Measurements from ENCODE around the gene ELAVL1. TPM values are rescaled to one million over a fixed set of nuclear protein-coding genes. Genes with fewer than 3 reads are reported as not detected.
A peak's percentile ranks its signal among the peaks of the same experiment; 100 is the strongest.
"Not testable (repeated sequence)": the region's sequence is repeated elsewhere in the genome, so short reads cannot be mapped to it uniquely, and the experiment has no call there.

Gene ELAVL1
- total RNA-seq, 1 experiment from 2014 or later: 75.3 TPM

GRCh38 chr19:7970716-7971448, 34.6 kb downstream of the ELAVL1 start:
- peak; percentile 51 for DNase-seq (ENCODE audit: low read depth)

GRCh38 chr19:7969555-7969939, 35.9 kb downstream of the ELAVL1 start:
- DNase-seq (ENCODE audit: low read depth): no peak

- no peak for DNase-seq (ENCODE audit: low read depth)
Measured at GRCh38 chr19:7968796-7969554, 36.5 kb downstream of the ELAVL1 start.

GRCh38 chr19:7968008-7968795, 37.2 kb downstream of the ELAVL1 start:
- DNase-seq (ENCODE audit: low read depth): no peak

GRCh38 chr19:7965921-7966665, 39.3 kb downstream of the ELAVL1 start:
- DNase-seq (ENCODE audit: low read depth): no peak

GRCh38 chr19:7965259-7965841, 40.1 kb downstream of the ELAVL1 start:
- DNase-seq (ENCODE audit: low read depth): no peak

- DNase-seq (ENCODE audit: low read depth): no peak
Measured at GRCh38 chr19:7963566-7963965, 41.9 kb downstream of the ELAVL1 start.

GRCh38 chr19:7962644-7963268, 42.7 kb downstream of the ELAVL1 start:
- no peak for DNase-seq (ENCODE audit: low read depth)

GRCh38 chr19:7961920-7962626, 43.4 kb downstream of the ELAVL1 start:
- no peak for DNase-seq (ENCODE audit: low read depth)

- not testable (repeated sequence) for DNase-seq (ENCODE audit: low read depth)
Measured at GRCh38 chr19:7961082-7961481, 44.4 kb downstream of the ELAVL1 start.

GRCh38 chr19:7959211-7959610, 46.2 kb downstream of the ELAVL1 start:
- no peak for DNase-seq (ENCODE audit: low read depth)

GRCh38 chr19:7955696-7956095, 49.7 kb downstream of the ELAVL1 start:
- DNase-seq (ENCODE audit: low read depth): no peak

GRCh38 chr19:7953576-7953975, 51.9 kb downstream of the ELAVL1 start:
- no peak for DNase-seq (ENCODE audit: low read depth)

- DNase-seq (ENCODE audit: low read depth): no peak
Measured at GRCh38 chr19:7953060-7953459, 52.4 kb downstream of the ELAVL1 start.

- DNase-seq (ENCODE audit: low read depth): peak; percentile 31
Measured at GRCh38 chr19:7947939-7948338, 57.5 kb downstream of the ELAVL1 start.

- DNase-seq (ENCODE audit: low read depth): peak; percentile 86
Measured at GRCh38 chr19:7944177-7944761, 61.2 kb downstream of the ELAVL1 start.

- DNase-seq (ENCODE audit: low read depth): peak; percentile 100
Measured at GRCh38 chr19:7943444-7944176, 61.8 kb downstream of the ELAVL1 start, which contains the start of gene TIMM44. TSS of gene TIMM44 (minus strand) at chr19:7943666. CDS start at chr19:7943651, 15 bp downstream.

- DNase-seq (ENCODE audit: low read depth): peak; percentile 12
Measured at GRCh38 chr19:7942981-7943443, 62.4 kb downstream of the ELAVL1 start.

All from M059J (cell line).